Non-pigmented ciliary epithelial cell (primary cell): Measurements from ENCODE around the gene SPEF1.

Experiments used
- DNase-seq: peaks from one replicate; pipeline ENCODE4 v3.0.0-alpha.2; 2010; ENCODE audit warnings: low read depth

SPEF1 gene

DNA sequence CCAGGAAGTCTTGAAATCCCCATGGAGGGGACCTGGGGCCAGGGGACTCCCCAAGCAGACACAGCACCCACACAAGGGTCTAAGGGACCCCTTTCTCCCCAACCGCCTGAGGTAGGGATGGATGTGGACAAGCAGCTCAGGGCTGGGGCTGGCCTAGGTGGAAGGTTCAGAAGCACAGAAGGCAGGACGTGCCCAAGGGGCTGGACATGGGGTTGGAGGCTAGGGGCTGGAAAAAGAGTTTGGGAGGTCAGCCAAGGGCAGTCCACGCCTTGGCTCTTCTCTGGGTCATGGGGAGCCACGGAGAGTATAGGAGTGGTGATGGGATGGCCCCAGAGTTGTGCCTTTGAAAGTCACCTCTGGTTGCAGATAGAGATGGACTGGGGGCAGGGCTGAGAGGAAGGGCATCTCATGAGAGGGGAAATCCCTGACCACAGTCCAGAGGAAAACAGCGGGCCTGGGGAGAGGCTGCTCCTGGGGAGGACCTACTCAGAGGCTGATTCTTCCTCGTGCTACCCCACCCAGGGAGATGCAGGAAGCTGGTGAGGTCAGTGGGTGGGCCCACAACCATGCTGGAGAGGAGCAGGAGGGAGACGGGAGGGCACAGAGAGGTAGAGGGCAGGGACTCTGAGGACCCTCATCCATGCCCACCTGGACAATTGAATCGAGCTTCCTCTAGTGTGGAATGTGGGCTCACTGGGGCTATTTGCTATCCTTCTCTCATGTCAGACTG is 51.3 kb downstream of the SPEF1 start:
- DNase-seq = no peak

DNA sequence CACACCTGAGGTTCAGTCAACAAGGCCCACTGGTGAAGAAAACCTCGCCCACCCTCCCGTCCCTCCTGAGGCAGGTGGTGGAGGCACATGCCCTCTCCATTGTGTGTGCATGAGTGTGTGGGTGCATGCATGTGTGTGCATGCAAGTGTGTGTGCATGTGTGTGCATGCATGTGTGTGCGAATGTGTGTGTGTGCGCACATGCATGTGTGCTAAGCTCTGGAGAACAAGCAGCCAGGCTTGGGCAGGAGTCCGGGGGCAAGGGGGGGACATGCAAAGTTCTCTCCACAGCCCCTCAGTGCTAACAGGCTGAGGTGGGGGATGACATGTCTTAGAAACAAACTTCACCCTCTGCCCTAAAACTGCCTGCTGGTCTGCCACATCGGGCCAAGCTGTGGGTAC is 51.9 kb downstream of the SPEF1 start:
- no peak for DNase-seq

DNA sequence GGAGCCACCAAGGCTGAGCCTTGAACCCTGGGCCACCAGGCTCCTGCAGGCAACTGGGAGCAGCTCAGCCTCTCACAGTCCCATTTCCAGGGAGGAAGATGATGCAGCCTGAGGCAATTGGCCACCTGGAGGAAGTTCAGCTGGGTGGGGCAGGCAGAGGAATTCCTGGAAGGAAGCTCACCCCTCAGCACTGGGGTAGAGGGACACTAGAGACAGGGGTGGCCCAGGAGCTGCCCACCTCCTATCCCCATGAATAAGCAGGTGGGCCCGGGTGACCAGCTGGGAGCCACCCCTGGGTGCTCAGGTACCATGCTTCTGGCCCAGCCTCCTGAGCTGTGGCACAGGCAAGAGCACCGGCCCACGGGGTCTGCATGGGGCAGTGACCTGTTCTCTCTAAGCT is 52.4 kb downstream of the SPEF1 start:
- DNase-seq = no peak

DNA sequence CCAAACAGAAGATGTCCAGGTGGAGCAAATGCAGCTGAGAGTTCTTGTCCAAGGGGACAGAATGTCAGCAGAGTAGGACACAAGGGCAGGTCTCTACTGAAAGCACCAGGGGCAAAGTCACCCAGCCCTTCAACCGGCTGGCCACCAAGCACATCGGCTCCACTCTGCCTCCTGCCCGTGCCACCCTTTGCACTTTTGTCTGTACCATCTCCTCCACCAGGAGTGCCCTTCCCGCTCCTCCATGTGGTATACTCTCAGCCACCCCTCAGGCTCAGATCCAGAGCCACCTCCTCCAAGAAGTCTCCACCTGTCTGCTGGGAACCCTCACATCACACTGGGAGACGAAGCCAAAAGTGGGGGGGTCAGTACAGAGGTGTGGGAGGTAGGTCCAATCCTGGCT is 52.9 kb downstream of the SPEF1 start:
- no peak for DNase-seq
